ENCODE data around the gene KCNQ1. TPM values are rescaled to one million over a fixed set of nuclear protein-coding genes. Genes with fewer than 3 reads are reported as not detected.

KCNQ1 gene
- polyA plus RNA-seq, 1 donor (not counting 4 experiments of a cell fraction or from before 2014, with no cell fraction given) = not detected

- Histone ChIP-seq H3K4me2 (ENCODE audit: control insufficient read depth, extremely low read depth, insufficient read depth, low read depth, low read length) (no peak overlapping the region), H3K4me1 (ENCODE audit: control insufficient read depth, extremely low read depth, insufficient read depth, low read length) (no peaks in the 10 kb centered on the region), H3K9ac (ENCODE audit: control insufficient read depth, extremely low read depth, insufficient read depth, low read length) (no peak overlapping the region), H2AFZ (ENCODE audit: control insufficient read depth, low read length) (no peak overlapping the region), H3K27ac (ENCODE audit: control insufficient read depth, insufficient read depth, low read length) (no peak overlapping the region), H3K79me2 (ENCODE audit: control insufficient read depth, insufficient read depth, low read length) (no peaks in the 10 kb centered on the region), H3K4me3 (ENCODE audit: control insufficient read depth in 2 of 3, extremely low read depth in 1 of 3, insufficient read depth in 2 of 3, low read depth in 1 of 3, low read length in 3 of 3) (no peak overlapping the region), H3K9me1 (ENCODE audit: control insufficient read depth, extremely low read depth, insufficient read depth, low read length) (no peaks in the 10 kb centered on the region), H4K20me1 (ENCODE audit: control insufficient read depth, extremely low read depth, insufficient read depth, low read length) (no peaks in the 10 kb centered on the region), H3K27me3 (ENCODE audit: control insufficient read depth, extremely low read depth, insufficient read depth, low read length) (no peaks in the 10 kb centered on the region), H3K36me3 (ENCODE audit: control insufficient read depth in 2 of 2, extremely low read depth in 1 of 2, insufficient read depth in 2 of 2, low read length in 2 of 2) (no peaks in the 10 kb centered on the region), H3K9me3 (ENCODE audit: control insufficient read depth, low read depth, low read length) (no peaks in the 10 kb centered on the region)
- FAIRE-seq = no peak
- dilution Hi-C loops (cut with MboI; ENCODE audit: extremely low pct_ligation_motif_present, low sequenced_read_pairs) = no loop called here
- DNase-seq (ENCODE audit: low read depth, low spot score) = no peak
- TF ChIP-seq CTCF (optimal IDR thresholded peaks at IDR 0.05 in 1 of 3, IDR thresholded peaks at IDR 0.05 in 1 of 3, conservative IDR thresholded peaks at IDR 0.05 in 1 of 3; ENCODE audit: extremely low read depth in 1 of 3, insufficient read depth in 2 of 3, low read length in 3 of 3) = no peak
- no peak for TF ChIP-seq EZH2 (IDR thresholded peaks at IDR 0.05; ENCODE audit: low read length)
Observed at GRCh38 chr11:2678396-2678795, 233.6 kb downstream of the KCNQ1 start.

DNA sequence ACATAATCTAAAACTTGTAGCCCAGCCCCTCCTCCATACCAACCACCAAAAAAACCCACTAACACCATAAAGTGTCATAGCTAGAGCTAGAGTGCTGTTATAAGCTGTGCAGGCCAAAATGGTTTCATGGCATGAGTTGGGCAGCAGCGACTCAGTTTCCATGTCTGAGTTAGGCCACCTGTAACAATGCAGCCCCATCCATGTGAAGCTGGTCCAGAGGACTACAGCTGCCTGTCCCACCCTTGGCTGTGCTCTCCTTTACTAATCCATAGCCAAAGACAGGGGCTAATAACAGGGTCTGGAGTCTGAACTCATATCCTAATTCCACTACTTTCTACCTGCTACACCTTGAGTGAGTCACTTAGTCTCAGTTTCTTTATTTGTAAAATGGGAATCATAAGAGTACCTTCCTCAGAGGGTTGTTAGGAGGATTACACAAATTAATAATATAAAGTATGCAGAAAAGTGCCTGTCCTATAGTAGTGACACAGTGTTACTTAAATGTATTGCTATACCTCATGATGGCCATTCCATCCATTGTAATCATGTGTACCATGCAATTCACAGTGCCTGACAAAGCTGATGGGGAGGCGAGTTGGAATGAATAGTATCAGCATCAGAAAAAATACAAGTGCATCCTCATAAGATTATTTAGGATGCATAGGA is 234.3 kb downstream of the KCNQ1 start:
- dilution Hi-C loops (cut with MboI; ENCODE audit: extremely low pct_ligation_motif_present, low sequenced_read_pairs) = no loop called here
- H3K27me3 ChIP-seq (ENCODE audit: control insufficient read depth, extremely low read depth, insufficient read depth, low read length) = no peaks in the 10 kb centered on the region

More for the DNA sequence above, 234.3 kb downstream of the KCNQ1 start:
- TF ChIP-seq EZH2 (IDR thresholded peaks at IDR 0.05; ENCODE audit: low read length) = no peak
- no peak for TF ChIP-seq CTCF (optimal IDR thresholded peaks at IDR 0.05 in 1 of 3, IDR thresholded peaks at IDR 0.05 in 1 of 3, conservative IDR thresholded peaks at IDR 0.05 in 1 of 3; ENCODE audit: extremely low read depth in 1 of 3, insufficient read depth in 2 of 3, low read length in 3 of 3)
- Histone ChIP-seq H3K4me2 (ENCODE audit: control insufficient read depth, extremely low read depth, insufficient read depth, low read depth, low read length) (no peak overlapping the region), H3K4me1 (ENCODE audit: control insufficient read depth, extremely low read depth, insufficient read depth, low read length) (no peaks in the 10 kb centered on the region), H2AFZ (ENCODE audit: control insufficient read depth, low read length) (no peak overlapping the region), H3K27ac (ENCODE audit: control insufficient read depth, insufficient read depth, low read length) (no peak overlapping the region), H3K9me3 (ENCODE audit: control insufficient read depth, low read depth, low read length) (no peaks in the 10 kb centered on the region), H3K36me3 (ENCODE audit: control insufficient read depth in 2 of 2, extremely low read depth in 1 of 2, insufficient read depth in 2 of 2, low read length in 2 of 2) (no peaks in the 10 kb centered on the region), H3K79me2 (ENCODE audit: control insufficient read depth, insufficient read depth, low read length) (no peaks in the 10 kb centered on the region), H4K20me1 (ENCODE audit: control insufficient read depth, extremely low read depth, insufficient read depth, low read length) (no peaks in the 10 kb centered on the region), H3K4me3 (ENCODE audit: control insufficient read depth in 2 of 3, extremely low read depth in 1 of 3, insufficient read depth in 2 of 3, low read depth in 1 of 3, low read length in 3 of 3) (no peak overlapping the region), H3K9ac (ENCODE audit: control insufficient read depth, extremely low read depth, insufficient read depth, low read length) (no peak overlapping the region), H3K9me1 (ENCODE audit: control insufficient read depth, extremely low read depth, insufficient read depth, low read length) (no peaks in the 10 kb centered on the region)
- DNase-seq (ENCODE audit: low read depth, low spot score) = no peak
- FAIRE-seq = no peak

Measured in keratinocyte (primary cell).